NCI-H1436 (cell line): ENCODE measurements around the gene CMSS1.

ENCODE experiments used
- DNase-seq: peaks from one replicate; lab custom pipeline; 2025; lab: John Stamatoyannopoulos, UW

The CMSS1 gene

DNA sequence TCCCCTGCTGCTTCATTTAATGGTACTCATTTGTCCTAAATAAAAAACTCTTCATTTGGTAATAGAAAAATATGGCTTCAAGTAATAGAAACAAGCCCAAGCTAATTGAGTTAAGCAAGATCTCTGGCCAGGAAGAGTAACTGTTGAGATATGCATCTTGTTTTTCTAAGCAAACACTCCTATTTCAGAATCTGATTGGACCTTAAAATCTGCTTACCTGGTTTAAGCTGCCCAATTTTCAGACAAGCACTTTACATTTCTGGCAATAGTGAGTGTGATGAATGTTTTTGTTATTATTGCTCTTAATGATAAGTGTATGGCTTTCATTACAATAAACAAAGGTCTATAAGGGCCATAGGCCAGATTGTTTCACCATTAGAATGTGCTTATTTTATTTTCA lies 86.2 kb downstream of the CMSS1 start:
- no peak for DNase-seq

DNA sequence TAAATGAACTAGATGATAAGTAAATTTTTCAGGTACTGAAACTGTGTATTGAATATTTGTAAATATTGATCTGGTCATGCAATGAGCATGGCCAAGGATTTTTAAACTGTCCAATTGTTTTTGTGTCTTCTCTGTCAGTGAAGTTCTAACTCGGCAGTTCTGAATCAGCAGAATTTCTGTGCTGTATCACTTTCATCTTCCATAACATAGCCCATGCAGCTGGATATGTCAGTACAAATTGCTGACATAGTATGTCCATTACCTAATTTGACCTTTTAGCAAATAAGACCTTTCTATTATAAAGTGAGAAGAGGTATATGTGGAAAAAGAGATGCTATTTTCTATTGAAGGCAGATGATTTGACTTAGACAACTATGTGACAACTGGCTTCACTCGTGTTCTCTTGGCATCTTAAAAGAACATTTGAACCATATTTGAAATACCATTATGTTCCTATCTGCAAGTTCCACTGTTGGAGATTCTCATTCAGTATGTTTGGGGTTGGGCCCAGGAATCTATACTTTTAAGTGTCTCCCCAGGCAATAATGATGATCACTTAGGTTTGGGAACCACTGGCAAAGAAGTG lies 90.4 kb downstream of the CMSS1 start:
- no peak for DNase-seq

DNA sequence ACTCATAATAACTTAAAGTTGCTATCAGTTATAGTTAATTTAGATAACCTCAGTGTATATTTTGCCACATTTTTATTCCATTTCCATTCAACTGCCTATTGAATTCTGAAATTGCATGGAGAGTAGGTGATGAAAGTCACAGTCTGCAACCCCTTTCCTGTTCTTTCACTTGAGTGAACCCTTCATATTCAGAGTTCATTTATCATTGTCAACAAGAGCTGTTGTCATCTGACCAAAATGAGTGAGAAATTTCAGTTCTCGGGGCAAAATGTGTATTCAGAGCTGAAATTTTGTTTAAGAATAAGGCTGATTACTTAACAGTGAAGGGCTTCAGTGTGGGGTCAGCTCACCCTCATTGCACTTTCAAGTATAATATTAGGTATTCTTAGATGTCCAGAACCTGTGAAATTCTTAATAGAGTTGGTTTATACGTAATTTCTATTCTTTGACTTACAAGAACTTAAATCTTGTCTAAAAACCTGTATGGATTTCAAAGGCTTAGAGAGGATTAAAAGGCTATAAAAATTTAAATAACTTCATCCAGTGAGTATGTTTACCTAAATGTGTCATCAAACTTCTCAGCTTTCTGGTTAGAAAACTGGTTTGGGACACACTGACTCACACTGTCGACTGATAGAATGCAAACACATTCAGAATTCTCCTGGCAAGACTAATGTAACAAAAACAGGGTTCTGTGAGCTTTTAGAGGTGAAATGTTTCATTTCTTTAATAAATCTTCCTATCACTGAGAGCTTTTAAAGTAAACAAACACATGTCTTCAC lies 92.2 kb downstream of the CMSS1 start:
- DNase-seq = no peak

DNA sequence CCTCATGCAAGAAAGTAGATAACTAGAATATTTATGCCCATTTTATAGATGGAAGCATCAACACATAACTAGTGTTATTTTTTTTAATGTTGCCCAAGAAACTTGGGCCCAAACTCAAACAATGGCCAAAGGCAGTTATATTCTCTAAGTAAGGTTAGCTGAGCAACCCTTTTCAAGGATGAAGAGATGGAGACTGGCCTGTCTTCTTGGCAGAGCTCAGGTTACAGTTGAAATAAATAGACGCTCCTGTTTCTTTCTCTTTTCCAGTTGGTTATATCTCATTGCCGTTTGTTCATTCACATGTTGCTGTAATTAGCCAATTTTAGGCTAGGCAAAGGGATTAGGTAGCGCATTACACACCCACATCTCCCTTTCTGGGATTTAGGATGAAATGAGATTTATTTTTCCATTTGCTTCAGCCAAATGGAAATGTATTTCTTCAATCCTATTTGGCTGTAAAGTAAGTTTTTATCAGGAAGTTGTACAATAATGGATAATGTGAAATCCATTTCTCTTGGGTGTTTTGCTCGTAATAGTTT lies 93.2 kb downstream of the CMSS1 start:
- DNase-seq = no peak

DNA sequence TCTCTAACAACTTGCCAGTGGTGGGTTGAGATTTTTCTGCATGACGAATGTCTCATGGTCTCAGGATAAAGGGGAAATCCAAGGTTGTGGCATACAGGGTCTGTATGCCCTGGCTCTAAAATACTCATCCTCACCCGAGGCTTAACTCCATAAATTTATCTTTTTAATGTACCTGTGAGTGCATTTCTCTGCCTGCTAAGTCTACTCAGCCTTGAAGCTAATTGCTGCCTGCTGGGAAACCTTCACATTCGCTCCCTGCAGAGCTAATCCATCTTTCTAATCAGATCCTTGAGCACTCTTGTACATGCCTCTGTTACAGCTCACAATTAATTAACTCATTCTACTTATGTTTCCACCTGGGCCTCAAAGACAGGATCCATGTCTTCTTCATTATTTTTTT lies 93.8 kb downstream of the CMSS1 start:
- no peak for DNase-seq

DNA sequence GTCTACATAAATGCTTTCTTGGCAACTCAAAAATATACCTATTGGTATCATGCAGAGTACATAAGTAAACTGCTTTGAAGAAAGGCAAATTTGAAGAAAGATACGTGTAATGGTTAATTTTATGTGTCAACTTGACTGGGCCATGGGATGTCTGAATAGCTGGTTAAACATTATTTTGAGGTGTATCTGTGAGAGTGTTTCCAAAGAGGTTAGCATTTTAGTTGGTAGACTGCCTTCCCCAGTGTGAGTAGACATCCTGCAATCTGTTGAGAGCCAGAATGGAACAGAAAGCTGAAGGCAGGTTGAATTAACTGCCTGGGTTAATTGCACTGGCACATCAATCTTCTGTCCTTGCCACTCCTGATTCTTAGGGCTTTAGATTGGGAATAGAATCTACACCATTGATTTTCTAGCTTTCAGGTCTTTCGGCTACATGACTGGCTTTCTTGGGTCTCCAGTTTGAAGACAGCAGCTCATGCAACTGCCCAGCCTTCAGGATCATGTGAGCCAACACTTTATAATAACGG lies 98.3 kb downstream of the CMSS1 start:
- DNase-seq = no peak

DNA sequence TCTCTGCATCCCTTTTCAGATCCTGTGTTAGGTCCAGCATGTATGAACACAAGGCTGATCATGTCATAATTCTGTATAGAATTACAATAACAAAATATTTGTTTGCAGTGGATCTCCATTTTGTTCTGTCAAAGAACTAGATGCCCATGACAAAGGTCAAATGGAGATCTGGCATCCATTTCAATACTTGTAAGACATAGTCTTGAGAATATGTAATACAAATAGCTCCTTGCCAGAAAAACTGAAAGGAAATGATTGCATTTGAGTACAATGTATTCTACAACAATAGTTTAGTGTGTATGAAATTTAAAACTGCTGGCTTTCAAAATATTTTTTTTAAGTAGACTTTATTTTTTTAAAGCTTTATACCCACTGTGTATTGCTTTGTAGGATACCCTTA lies 101.1 kb downstream of the CMSS1 start:
- no peak for DNase-seq

DNA sequence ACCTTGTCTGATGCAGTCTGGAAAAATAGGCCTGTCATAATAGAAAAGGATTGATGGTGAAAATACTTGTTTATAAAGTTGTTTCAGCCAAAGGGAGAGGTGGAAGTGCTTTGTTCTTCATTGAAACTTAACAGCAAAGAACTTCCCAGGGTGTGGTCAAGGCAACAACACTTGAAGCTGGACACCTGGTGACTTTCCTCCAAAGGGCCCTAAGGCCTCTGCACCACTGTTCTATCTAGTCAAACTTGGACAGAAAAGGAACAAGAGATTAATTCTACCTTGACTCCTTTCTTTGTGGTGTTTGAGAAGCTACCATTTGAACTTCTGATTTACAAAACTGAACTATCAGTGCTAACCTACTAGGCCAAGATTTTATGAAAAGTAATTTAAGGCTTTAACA lies 102.0 kb downstream of the CMSS1 start:
- no peak for DNase-seq

DNA sequence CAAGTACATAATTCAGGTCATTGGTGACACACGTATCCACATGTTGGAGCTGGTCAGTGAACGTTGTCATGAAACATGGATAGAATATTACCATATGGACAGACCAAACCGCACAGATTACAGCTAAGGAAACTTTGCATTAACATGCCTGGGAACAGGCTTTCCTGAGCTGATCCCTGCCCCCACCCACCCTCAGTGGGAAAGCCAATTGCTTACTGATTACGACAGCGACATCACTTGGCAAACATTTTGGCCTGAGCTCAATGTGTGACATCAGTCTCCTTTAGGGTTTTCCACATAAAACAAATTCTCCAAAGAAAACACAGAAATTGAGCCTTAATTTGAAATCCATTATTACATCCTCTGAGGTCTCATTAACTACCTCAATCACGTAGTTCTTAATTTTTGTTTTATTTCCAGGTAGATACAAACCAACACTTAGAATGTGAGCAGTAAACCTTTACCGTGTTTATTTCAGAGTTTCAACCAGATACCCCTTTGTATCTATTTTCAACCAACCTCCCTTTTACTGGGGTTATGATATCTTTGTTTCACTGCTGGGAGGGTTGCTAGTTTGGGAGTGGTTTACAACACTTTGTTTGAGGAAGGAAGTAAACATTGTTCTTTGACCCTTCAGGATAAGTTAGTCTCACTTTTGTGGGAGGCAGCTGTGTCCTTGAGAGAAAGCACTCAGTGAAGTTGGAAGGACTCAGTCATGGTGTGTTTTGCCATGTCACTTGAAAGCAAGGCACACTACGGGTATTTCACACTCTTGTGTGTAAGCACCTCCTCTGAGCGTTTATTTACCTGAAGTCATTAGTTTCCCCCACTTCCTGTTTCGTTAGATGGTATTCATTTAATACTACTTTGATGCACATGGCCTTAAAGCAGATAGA lies 103.1 kb downstream of the CMSS1 start:
- DNase-seq = no peak

DNA sequence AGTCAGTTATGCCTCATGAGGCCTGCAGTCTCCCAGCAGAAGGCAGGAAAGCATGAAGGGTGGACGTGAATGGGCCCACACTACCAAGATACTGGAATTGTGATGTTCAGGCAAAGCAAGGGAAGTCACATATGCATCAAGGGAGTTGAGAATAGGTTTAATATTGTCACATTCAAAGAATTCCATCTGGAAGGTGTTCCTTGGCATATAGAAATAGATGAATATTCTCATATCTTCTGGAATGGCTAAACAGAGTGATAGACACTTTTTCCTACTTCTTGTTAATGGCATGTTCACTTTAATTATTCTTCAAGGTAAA lies 103.7 kb downstream of the CMSS1 start:
- no peak for DNase-seq

DNA sequence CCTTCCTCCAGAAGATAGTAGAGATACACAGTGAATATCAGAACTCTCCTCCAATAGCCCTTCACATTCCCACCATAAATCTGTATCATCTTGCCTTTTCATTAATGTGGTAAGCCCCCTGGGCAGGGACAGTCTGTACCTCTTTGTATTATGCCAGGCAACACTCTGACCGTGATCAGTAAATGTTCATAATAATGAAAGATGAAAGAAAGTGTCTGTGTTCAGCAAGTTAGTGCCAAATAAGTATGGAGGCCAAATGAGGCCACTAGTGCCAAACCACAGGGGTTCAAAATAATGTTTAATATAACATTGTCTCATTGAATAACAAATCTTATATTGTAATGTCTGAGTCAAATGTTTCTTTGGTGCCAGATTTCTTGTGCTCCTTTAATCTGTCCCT lies 104.3 kb downstream of the CMSS1 start:
- DNase-seq = no peak

DNA sequence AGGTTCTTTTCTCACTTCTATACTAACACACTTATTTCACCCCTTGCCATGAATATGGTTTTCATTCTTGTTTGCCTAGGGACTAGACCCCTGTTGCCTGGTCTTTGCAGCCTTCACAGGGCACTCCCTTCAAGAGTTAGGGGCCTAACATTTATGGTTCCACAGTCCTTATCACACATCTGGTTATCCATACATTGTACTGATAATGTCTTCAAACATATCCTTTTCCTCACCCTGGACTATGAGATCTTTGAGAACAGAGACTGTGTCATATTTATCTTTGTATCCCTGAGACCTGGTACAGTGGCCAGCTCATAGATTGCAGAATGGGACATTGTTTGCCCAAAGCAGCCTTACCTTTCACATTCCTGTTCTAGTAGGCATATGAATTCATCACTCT lies 106.2 kb downstream of the CMSS1 start:
- DNase-seq = no peak

DNA sequence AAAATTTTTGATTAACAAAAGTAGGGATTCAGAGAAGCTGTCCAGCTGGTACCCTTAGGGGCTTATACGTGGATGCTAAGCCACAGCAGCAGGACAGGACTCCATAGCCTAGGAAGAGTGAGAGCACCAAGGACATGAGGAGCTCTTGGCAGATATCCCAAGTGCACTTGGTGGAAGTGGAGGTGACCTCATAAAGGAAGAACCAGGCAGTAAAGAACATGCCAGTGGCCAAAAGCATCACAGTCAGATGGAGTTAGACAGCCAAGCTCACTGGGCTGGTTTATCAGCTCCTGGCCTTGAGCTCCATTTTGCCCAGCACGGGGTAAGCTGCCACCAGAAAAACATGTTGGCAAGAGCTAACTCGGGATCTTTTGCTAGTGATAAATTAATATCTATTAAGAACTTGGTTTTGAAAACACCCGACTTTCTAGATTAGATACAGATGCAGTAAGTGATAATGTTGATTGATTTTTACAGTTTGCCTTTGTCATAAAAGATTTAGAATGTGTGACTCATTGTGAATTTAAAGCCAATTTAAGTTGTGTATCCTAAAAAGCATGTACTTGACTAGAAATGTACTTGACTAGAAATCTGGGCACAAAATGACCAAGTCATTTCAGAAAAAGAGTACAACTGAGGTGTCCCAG lies 108.0 kb downstream of the CMSS1 start:
- no peak for DNase-seq

DNA sequence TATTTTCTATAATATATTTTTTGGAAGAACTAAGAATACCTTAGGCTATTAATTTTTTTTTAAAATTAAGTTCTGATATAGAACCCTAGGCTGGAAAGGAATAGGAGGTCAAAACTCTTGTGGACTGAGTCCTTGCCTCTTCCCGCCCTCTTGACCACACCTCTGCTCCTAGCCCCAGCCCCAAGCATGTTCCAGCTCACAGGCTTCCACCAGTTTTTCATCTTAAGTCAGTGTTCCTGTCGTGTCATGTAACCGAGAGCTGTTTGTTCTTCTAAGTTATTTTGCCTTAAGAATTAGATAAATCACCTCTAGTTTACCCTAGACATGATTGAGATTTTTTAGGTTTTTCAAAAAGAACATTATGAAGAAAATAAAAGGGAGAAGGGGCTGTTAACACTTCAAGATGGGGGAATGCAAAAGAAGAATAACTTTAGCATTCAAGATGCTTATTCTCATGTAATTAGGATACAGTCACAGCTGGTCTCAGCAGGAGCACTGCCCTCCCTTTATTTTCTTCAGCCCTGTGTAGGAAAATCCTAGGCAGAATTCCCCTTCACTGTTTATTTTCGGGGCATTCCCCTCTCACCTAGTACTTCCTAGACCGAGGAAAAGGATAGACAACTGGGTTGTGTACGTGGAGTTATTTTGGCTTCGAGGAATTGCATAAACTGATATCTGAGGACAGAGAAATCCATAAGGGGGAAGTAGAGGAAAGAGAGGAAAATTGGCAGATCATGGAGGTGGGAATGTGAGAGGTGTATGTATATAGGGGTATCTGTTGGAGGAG lies 110.2 kb downstream of the CMSS1 start:
- DNase-seq = no peak

DNA sequence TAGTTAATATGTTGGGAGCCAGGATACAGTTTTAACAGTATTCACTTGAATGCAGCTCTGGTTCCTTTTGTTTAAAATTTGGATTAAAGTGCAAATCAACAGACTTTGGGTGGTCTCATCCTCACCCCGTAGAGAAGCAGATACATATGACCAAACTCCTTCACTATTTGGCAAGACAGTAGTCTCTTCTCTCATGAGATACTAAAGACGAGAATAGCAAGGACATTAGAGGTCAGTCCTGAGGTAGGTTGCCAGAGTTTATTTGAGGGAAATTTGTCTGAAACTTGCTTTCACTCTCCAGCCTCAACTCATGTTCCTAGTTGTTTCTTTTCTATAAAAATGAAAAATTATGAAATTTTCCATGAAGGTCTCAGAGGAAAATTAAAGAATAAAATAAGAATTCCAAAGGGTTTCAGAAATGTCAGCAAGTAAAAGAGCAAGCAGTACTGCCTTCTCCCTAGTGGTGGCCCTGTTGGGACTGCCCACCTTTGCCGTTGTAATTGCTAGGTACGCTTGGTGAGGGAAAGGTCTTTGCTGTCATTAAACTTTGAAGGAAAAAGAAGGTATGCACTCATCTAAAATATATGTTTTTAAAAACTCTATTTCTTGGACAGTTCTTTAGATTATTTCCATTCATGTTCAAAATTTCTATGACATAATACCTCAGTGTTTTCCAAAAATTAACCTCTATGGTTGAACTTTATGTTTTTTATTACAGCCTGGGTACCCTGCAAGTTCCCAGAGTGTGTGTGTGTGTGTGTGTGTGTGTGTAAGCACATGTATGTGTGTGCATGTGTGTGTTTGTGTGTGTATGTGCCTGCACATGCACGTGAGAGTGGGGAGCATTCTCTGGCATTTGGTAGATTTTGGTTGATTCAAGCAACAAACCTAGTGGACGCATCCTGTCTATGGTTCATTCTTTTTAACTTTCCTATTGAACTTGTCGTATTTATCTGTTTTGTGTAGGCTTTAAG lies 111.4 kb downstream of the CMSS1 start:
- DNase-seq = no peak

DNA sequence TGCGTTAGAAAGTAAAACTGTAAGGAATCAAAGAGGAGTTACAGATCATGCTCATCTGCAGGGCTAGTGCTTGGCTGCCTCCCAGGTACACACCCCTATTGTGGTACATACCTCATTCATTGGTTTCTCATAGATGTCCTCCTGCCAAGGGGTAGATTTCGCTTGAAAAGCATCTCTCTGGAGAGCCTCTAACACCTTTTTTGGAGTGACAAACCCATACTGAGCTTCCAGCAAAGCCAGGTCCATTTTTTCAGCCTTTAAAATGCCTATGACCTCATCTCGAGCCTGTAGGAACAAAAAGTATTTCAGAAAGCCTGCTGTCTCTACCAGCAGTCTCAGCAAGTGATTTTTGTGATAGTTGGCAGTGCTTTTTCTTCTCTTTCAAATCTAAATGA lies 112.1 kb downstream of the CMSS1 start:
- no peak for DNase-seq

DNA sequence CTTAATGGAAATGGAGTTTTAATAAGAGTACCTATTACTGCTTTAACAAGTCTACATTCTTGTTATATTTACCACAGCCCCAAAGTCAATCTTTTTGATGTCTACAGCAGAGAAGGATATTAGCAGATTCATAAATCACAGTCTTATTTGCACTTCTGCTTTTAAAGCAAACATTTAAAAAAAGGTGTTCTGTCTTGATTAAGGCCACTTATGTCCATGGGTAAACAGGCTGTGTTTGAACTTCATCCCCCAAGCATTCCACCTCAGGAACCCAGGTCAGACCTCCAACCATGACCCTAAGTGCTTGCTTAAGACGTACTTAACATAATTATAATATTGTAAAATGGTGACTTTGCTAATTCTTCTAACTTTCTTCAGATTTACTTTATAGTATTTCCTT lies 113.4 kb downstream of the CMSS1 start:
- DNase-seq = no peak

DNA sequence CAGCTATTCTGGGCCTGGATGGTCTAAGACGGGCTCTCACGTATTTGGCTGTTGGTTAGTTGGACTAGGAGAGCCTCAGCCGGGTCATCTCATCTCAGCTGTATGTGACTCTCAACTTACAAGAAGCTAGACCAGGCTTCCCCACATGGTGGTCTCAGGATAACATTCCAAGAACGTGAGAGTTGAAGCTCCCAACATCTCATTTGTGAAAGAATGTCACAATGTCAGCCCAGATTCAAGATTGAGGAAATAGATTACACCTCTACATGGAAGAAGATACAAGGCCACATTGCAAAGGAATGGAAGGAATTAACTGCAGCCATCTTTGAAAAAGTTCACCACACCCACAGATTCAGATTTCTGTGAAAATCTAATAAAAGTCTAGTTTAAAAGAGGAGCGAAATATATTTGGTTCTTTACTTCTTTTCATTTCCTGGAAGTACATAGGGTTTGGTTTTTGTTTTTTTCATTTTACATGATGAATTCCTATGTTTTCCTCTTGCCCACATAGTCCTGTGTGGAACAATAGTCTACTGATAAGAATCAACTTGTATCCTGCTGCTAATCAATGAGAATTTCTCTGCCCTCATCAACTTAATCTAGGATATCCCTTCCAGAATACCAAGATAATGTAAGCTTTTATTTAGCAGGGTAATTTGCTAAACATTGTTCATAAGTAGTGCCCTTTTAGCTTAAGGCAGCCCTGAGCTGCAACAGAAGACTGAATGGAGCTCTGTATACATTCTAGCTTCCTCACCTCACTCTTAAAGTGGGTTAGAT lies 116.5 kb downstream of the CMSS1 start:
- no peak for DNase-seq
